SK-N-MC (cell line): ENCODE measurements around the gene CLDN34.

ENCODE experiments used
- EZH2 ChIP-seq: fragments of 200-600 bp; sonication (generic); IDR thresholded peaks from one replicate; pipeline ENCODE4 v1.6.1; 2017; ENCODE audit warnings: antibody characterized with exemption
- POLR2AphosphoS5 ChIP-seq: IDR thresholded peaks from 2 replicates; pipeline ENCODE4 v1.6.1; 2012; ENCODE audit warnings: mild to moderate bottlenecking, low read depth, low read length, borderline replicate concordance

DNA sequence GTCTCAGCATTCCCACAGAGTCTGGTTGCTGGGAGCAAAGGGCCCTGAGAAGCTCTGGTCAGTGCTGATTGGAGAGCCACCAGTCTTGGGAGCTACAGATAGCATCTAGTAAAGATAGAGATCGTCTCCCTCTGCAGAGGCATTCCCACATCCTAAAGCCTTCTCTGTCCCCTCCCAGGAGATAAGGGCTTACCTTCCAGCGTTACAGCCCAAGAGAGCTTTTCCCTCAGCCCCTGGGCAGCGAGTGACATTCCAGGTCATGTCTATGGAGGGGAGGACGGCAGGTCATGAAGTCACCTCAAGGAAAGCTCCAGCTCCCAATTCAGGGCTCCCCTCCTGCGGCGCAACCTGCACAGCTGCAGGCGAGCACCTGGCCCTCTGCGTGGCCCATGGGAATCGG lies 29.9 kb downstream of the CLDN34 start:
- TF ChIP-seq EZH2 (no peak), POLR2AphosphoS5 (no peak)
